Transverse colon (tissue), 4 donors: ENCODE results near the gene CTH. TPM values are rescaled to one million over a fixed set of nuclear protein-coding genes. Genes with fewer than 3 reads are reported as not detected.

ENCODE experiments used
- DNase-seq: peaks from one replicate; pipeline ENCODE4 v3.0.0-alpha.2; 2019
- H3K27ac ChIP-seq, 4 donors: fragments of 200-600 bp; sonication (generic); 2 replicates each; pipeline ENCODE4 v1.5.1; 2016 to 2018; ENCODE audit warnings: inconsistent platforms in 4 of 4
- H3K27me3 ChIP-seq: fragments of 200-600 bp; sonication (generic); 2 replicates; pipeline ENCODE4 v1.5.1; 2017; ENCODE audit warnings: inconsistent platforms
- H3K36me3 ChIP-seq, 4 donors: fragments of 200-600 bp; sonication (generic); 2 replicates each; pipeline ENCODE4 v1.5.1; 2017 to 2019; ENCODE audit warnings: inconsistent platforms in 4 of 4
- H3K4me1 ChIP-seq, 4 donors: fragments of 200-600 bp; sonication (generic); 2 replicates each; pipeline ENCODE4 v1.5.1; 2017 to 2020; ENCODE audit warnings: inconsistent platforms in 4 of 4
- H3K4me3 ChIP-seq, 4 donors: fragments of 200-600 bp; sonication (generic); 1 replicate in 1 of 4; 2 replicates in 3 of 4; pipeline versions ENCODE4 v1.5.1 to v1.6.1; 2017 to 2019; ENCODE audit warnings: inconsistent platforms in 4 of 4
- H3K9me3 ChIP-seq, 2 donors: fragments of 200-600 bp; sonication (generic); 2 replicates each; pipeline ENCODE4 v1.5.1; 2017 to 2019; ENCODE audit warnings: inconsistent platforms in 2 of 2
- CTCF ChIP-seq, 5 experiments: fragments of 200-600 bp in 3 of 5; fragments of 450-650 bp in 2 of 5; sonication (generic) in 3 of 5; IDR thresholded peaks; 1 replicate in 2 of 5; 2 replicates in 3 of 5; pipeline ENCODE4 v1.5.1; 2016 to 2017; ENCODE audit warnings: antibody characterized with exemption in 5 of 5, inconsistent platforms in 3 of 5, mild to moderate bottlenecking in 2 of 5, moderate library complexity in 1 of 5
- EP300 ChIP-seq: sonication (generic); formaldehyde crosslinking; IDR thresholded peaks from one replicate; pipeline ENCODE4 v1.6.1; 2017; ENCODE audit warnings: antibody characterized with exemption, low read depth
- POLR2A ChIP-seq: fragments of 450-650 bp; IDR thresholded peaks from one replicate; pipeline ENCODE4 v1.6.1; 2016; ENCODE audit warnings: antibody characterized with exemption, mild to moderate bottlenecking, moderate library complexity
- POLR2AphosphoS5 ChIP-seq, 3 donors: sonication (generic); formaldehyde crosslinking; IDR thresholded peaks; one replicate each; pipeline ENCODE4 v1.6.1; 2016; ENCODE audit warnings: antibody characterized with exemption in 3 of 3
- WGBS, 2 donors: methylation state at CpG; one replicate each; pipeline ENCODE4 v1.1.5; 2018; ENCODE audit warnings: low coverage in 1 of 2; 5-methylcytosine and 5-hydroxymethylcytosine counted together
- in situ Hi-C, 4 donors: fragments of 200-750 bp; cut with MboI; loops; one replicate each; pipeline versions ENCODE4 v1.15.0 to v1.15.1; 2017; ENCODE audit warnings: low sequenced_read_pairs in 3 of 4, low pct_ligation_motif_present in 1 of 4, low pct_unique_long_range_greater_than_20kb in 1 of 4
- intact Hi-C: fragments of 100-400 bp; cut with DNase I; formaldehyde crosslinking; loops from one replicate; pipeline ENCODE4 v1.15.1; 2023; ENCODE audit warnings: low total_unique reads
- total RNA-seq, 4 donors: library from RNA; depleted of rRNA; stranded (reverse); fragments of >200 nt; gene quantifications; one replicate each; pipeline ENCODE4 v1.1.0, GENCODE V29; 2016

The CTH gene
- total RNA-seq, 4 donors from 2014 or later = 1.9 to 8.6 (median 3.4) TPM; not detected in 1

DNA sequence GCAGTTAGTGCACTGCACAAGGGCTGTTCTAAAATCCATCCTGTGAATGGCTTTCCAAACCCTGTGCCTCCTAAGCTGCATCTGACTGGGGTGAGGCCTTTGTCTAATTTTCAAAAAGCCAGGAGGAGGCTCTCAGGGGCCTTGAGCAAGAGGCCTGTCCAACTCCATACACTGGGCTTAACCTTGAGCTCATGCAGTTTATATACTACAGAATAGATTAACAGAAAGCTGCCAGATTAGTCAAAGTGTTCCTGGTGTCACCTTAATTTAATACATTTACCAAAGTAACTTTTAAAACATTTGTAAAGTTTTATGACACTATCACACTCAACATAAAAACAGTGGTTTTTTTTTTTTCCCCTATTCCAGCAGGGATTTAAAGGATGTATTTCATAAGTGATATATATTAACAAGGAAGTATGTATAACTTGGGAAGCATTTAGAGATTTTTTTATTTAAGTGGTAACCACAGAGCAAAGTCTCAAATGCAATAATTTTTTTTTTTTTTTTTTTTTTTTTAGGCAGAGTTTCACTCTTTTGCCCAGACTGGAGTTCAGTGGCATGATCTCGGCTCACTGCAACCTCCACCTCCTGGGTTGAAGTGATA, 23.3 kb downstream of the CTH start:
- Histone ChIP-seq H3K36me3 (no peaks in the 10 kb centered on the region), H3K4me3 (no peak overlapping the region), H3K27me3 (no peaks in the 10 kb centered on the region), H3K4me1 (peaks cover 0 to 33% (median 7%) of the 10 kb centered on the region in 4 donors), H3K27ac (no peak overlapping the region), H3K9me3 (no peaks in the 10 kb centered on the region)
- in situ Hi-C loops = loop anchor here in 1 of 4 donors (25.0 kb wide), 1 partner anchor 628 kb away; no protein-coding TSS in a partner anchor
- TF ChIP-seq POLR2AphosphoS5 (IDR thresholded peaks at IDR 0.05) (no peak), EP300 (no peak), CTCF (IDR thresholded peaks at IDR 0.05) (no peak), POLR2A (no peak)
- no peak for DNase-seq
- intact Hi-C loops = no loop called here
- 95 to 100% methylated on average over 1 of the region's 1 CpG for whole genome bisulfite sequencing, 2 donors

- in situ Hi-C loops (loop anchor here in 1 of 4 donors (25.0 kb wide), 1 partner anchor 626 kb away; no protein-coding TSS in a partner anchor), intact Hi-C loops (no loop called here)
- 63 to 73% methylated on average over 6 of the region's 6 CpGs for WGBS, 2 donors
- TF ChIP-seq POLR2A (no peak), POLR2AphosphoS5 (IDR thresholded peaks at IDR 0.05) (no peak), CTCF (IDR thresholded peaks at IDR 0.05) (peak; percentile 18 to 39 (median 25)), EP300 (no peak)
- H3K9me3 ChIP-seq = no peaks in the 10 kb centered on the region
- peaks cover 0 to 23% (median 3%) of the 10 kb centered on the region in 4 donors for H3K4me1 ChIP-seq
- H3K27me3 ChIP-seq = no peaks in the 10 kb centered on the region
- H3K36me3 ChIP-seq = no peaks in the 10 kb centered on the region
- H3K27ac ChIP-seq = no peak overlapping the region
- H3K4me3 ChIP-seq = no peak overlapping the region
- DNase-seq = no peak
Measured at GRCh38 chr1:70436622-70437251, 25.7 kb downstream of the CTH start.

DNA sequence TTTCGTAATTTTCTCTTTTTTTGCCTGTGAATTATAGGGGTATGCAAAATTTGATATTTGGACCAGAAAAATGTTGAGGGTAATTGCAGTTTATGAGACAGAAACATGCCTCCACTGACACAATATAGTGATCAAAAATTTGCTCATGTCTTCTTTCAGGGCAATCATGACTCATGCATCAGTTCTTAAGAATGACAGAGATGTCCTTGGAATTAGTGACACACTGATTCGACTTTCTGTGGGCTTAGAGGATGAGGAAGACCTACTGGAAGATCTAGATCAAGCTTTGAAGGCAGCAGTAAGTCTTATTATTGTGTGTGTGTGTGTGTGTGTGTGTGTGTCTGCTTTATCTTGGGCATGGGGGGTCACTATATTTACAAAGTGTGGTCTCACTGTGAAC, 27.5 kb downstream of the CTH start:
- H3K27ac ChIP-seq = no peak overlapping the region
- intact Hi-C loops (no loop called here), in situ Hi-C loops (loop anchor here in 1 of 4 donors (25.0 kb wide), 1 partner anchor 624 kb away; no protein-coding TSS in a partner anchor)
- no peak for TF ChIP-seq EP300
- TF ChIP-seq POLR2AphosphoS5 (IDR thresholded peaks at IDR 0.05) = no peak
- TF ChIP-seq POLR2A = no peak
- TF ChIP-seq CTCF (IDR thresholded peaks at IDR 0.05) = no peak
- DNase-seq = no peak
- H3K4me1 ChIP-seq = peaks cover 0 to 26% (median 3%) of the 10 kb centered on the region in 4 donors
- no peaks in the 10 kb centered on the region for H3K36me3 ChIP-seq
- H3K27me3 ChIP-seq = no peaks in the 10 kb centered on the region
- no peak overlapping the region for H3K4me3 ChIP-seq
- H3K9me3 ChIP-seq = no peaks in the 10 kb centered on the region
- WGBS, 2 donors = 53 to 82% methylated on average over 2 of the region's 2 CpGs

DNA sequence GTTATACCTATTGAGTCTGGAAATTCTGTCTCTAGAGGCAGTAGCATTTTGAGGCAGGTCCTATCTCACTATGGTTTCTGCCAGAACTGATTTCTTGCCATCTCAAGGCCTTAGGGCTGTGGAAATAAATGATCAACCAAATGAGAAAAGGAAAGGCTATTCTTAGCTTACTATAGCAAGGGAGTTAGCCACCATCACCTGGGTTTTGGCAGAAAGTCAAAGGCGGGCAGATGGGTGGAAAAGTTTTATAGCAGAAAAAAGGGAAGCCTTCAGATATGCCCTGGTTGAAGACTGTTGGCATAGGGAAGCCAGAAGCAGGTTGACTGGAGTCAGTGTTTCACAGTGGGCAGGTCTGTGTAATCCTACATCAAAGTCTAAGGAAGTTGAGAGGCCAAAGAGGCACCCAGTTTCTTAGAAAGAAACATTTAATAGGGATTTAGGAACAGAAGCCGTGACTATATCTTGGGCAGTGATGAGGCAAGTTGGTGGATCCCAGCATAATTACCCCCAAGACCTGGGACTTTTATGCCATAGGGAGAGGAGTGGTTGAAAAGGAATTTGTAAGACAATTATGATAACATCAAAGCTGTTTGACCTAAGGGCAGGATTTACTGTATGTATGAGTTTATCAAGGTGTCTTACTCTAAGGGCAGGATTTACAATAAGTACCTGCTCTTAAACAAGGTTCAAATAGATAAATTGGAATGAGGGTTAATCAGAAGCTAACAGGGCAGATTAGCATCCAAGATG, 29.7 kb downstream of the CTH start:
- Histone ChIP-seq H3K4me1 (peaks cover 0 to 18% (median 3%) of the 10 kb centered on the region in 4 donors), H3K36me3 (no peaks in the 10 kb centered on the region), H3K9me3 (no peaks in the 10 kb centered on the region), H3K27ac (peak overlapping the region in 3 of 4 donors; percentile 2 to 38 (median 31)), H3K4me3 (no peak overlapping the region), H3K27me3 (no peaks in the 10 kb centered on the region)
- in situ Hi-C loops (loop anchor here in 1 of 4 donors (25.0 kb wide), 1 partner anchor 621 kb away; no protein-coding TSS in a partner anchor), intact Hi-C loops (loop anchor here (5.0 kb wide), 1 partner anchor 66 kb away; no protein-coding TSS in a partner anchor)
- peak; percentile 63 for DNase-seq
- 52 to 54% methylated on average over 2 of the region's 2 CpGs for WGBS, 2 donors
- TF ChIP-seq CTCF (IDR thresholded peaks at IDR 0.05) (no peak), EP300 (no peak), POLR2AphosphoS5 (IDR thresholded peaks at IDR 0.05) (no peak), POLR2A (no peak)
